Testis (tissue), 2 donors: ENCODE measurements around the gene BDKRB1.

Source experiments
- POLR2A ChIP-seq: fragments of 450-650 bp; IDR thresholded peaks from one replicate; pipeline ENCODE4 v1.6.1; 2017; ENCODE audit warnings: antibody characterized with exemption, mild to moderate bottlenecking, moderate library complexity
- TF ChIP-seq, protein P1 (sequence below), 3 experiments: fragments of 450-650 bp in 2 of 3; fragments of 200-600 bp in 1 of 3; sonication (generic) in 1 of 3; IDR thresholded peaks; one replicate each; pipeline ENCODE4 v1.5.1; 2016 to 2019; ENCODE audit warnings: antibody characterized with exemption in 3 of 3, mild to moderate bottlenecking in 2 of 3, moderate library complexity in 1 of 3

DNA sequence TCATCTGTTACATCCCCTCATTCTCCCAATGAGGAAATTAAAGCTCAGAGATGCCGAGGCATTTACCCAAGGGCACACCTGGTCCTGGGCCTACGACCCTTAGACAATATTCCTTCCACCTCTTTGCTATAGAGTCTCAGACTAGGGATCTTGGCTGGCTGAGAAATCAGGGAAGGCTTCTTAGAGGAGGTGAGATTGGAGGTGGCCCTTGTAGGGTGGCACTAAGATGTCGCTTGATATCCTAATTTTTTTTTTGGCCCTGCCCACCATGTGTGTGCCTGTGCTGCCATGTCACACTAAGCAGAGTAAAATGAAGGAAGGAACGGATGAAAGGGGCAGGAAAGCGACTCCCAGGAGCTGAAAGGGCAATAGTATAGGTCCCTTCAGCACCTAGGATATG is 30.8 kb upstream of the BDKRB1 start:
- no peak for TF ChIP-seq POLR2A
- TF ChIP-seq, protein P1, sequence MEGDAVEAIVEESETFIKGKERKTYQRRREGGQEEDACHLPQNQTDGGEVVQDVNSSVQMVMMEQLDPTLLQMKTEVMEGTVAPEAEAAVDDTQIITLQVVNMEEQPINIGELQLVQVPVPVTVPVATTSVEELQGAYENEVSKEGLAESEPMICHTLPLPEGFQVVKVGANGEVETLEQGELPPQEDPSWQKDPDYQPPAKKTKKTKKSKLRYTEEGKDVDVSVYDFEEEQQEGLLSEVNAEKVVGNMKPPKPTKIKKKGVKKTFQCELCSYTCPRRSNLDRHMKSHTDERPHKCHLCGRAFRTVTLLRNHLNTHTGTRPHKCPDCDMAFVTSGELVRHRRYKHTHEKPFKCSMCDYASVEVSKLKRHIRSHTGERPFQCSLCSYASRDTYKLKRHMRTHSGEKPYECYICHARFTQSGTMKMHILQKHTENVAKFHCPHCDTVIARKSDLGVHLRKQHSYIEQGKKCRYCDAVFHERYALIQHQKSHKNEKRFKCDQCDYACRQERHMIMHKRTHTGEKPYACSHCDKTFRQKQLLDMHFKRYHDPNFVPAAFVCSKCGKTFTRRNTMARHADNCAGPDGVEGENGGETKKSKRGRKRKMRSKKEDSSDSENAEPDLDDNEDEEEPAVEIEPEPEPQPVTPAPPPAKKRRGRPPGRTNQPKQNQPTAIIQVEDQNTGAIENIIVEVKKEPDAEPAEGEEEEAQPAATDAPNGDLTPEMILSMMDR (IDR thresholded peaks at IDR 0.05), result no peak
